CD14-positive monocyte (primary cell): ENCODE results near the gene STXBP4. TPM values are rescaled to one million over a fixed set of nuclear protein-coding genes. Genes with fewer than 3 reads are reported as not detected.

ENCODE experiments used
- DNase-seq, 3 donors: peaks; one replicate each; pipeline ENCODE4 v3.0.0-alpha.2; 2011 to 2022
- H2AFZ ChIP-seq: 2 replicates; pipeline ENCODE4 v1.6.0; 2012; ENCODE audit warnings: mild to moderate bottlenecking, low read depth, low read length, inconsistent platforms; ENCODE audit not compliant: insufficient read depth, poor library complexity, severe bottlenecking
- H3K27ac ChIP-seq, 2 donors: 1 replicate in 1 of 2; 2 replicates in 1 of 2; pipeline ENCODE4 v1.5.1; 2012 to 2013; ENCODE audit warnings: low read length in 2 of 2, control low read depth in 1 of 2, inconsistent platforms in 1 of 2, low read depth in 1 of 2, mild to moderate bottlenecking in 1 of 2
- H3K27me3 ChIP-seq, 2 donors: one replicate each; pipeline versions ENCODE4 v1.6.0 to v1.6.1; 2011 to 2013; ENCODE audit warnings: low read length in 2 of 2; ENCODE audit not compliant: control insufficient read depth in 2 of 2, insufficient read depth in 2 of 2
- H3K36me3 ChIP-seq, 2 donors: replicated peaks in 1 of 2; 1 replicate in 1 of 2; 2 replicates in 1 of 2; pipeline versions ENCODE4 v1.5.1 to v1.6.1; 2012 to 2013; ENCODE audit warnings: low read length in 2 of 2, control low read depth in 1 of 2, inconsistent platforms in 1 of 2, mild to moderate bottlenecking in 1 of 2; ENCODE audit not compliant: insufficient read depth in 2 of 2, control insufficient read depth in 1 of 2
- H3K4me1 ChIP-seq, 2 donors: 1 replicate in 1 of 2; 2 replicates in 1 of 2; pipeline versions ENCODE4 v1.5.1 to v1.6.1; 2012 to 2013; ENCODE audit warnings: low read length in 2 of 2, control low read depth in 1 of 2, inconsistent platforms in 1 of 2, mild to moderate bottlenecking in 1 of 2, moderate library complexity in 1 of 2; ENCODE audit not compliant: insufficient read depth in 2 of 2, control insufficient read depth in 1 of 2
- H3K4me2 ChIP-seq: replicated peaks from 2 replicates; pipeline ENCODE3; 2012; ENCODE audit warnings: low read length, moderate library complexity, mild to moderate bottlenecking; ENCODE audit not compliant: poor library complexity, severe bottlenecking; ENCODE audit errors: extremely low read depth
- H3K4me3 ChIP-seq, 3 experiments: fragments of 200-600 bp in 1 of 3; sonication (generic) in 1 of 3; replicated peaks in 1 of 3; 1 replicate in 2 of 3; 2 replicates in 1 of 3; pipeline ENCODE4 v1.5.1; 2011 to 2013; ENCODE audit warnings: low read length in 3 of 3, mild to moderate bottlenecking in 3 of 3, control low read depth in 2 of 3, low read depth in 2 of 3, inconsistent platforms in 1 of 3, moderate library complexity in 1 of 3
- H3K79me2 ChIP-seq: 2 replicates; pipeline ENCODE4 v1.6.0; 2012; ENCODE audit warnings: mild to moderate bottlenecking, control low read depth, inconsistent platforms, low read length, moderate library complexity; ENCODE audit not compliant: insufficient read depth
- H3K9ac ChIP-seq: 2 replicates; pipeline ENCODE4 v1.6.0; 2017; ENCODE audit warnings: low read length, mild to moderate bottlenecking; ENCODE audit not compliant: insufficient read depth, poor library complexity, severe bottlenecking
- H3K9me3 ChIP-seq, 2 donors: replicated peaks in 1 of 2; 1 replicate in 1 of 2; 2 replicates in 1 of 2; pipeline versions ENCODE4 v1.5.1 to v1.6.1; 2012 to 2013; ENCODE audit warnings: low read length in 2 of 2, control low read depth in 1 of 2; ENCODE audit not compliant: control insufficient read depth in 1 of 2, insufficient read depth in 1 of 2
- H4K20me1 ChIP-seq: 2 replicates; pipeline ENCODE4 v1.6.0; 2012; ENCODE audit warnings: mild to moderate bottlenecking, low read length, control low read depth, moderate library complexity; ENCODE audit not compliant: insufficient read depth
- H3K27ac Mint-ChIP-seq, 7 donors: one replicate each; pipeline ENCODE4 v1.8.0; 2020; ENCODE audit warnings: mild to moderate bottlenecking in 7 of 7, mixed read lengths in 7 of 7, moderate library complexity in 6 of 7, inconsistent platforms in 2 of 7
- H3K27me3 Mint-ChIP-seq, 3 donors: one replicate each; pipeline ENCODE4 v1.8.0; 2021 to 2022; ENCODE audit warnings: low read depth in 3 of 3, mild to moderate bottlenecking in 3 of 3, mixed read lengths in 3 of 3, moderate library complexity in 3 of 3, inconsistent platforms in 1 of 3
- H3K36me3 Mint-ChIP-seq, 2 donors: one replicate each; pipeline ENCODE4 v1.8.0; 2020; ENCODE audit warnings: mixed read lengths in 2 of 2, inconsistent platforms in 1 of 2, mild to moderate bottlenecking in 1 of 2
- H3K4me1 Mint-ChIP-seq: one replicate; pipeline ENCODE4 v1.8.0; 2020; ENCODE audit warnings: mild to moderate bottlenecking, mixed read lengths
- H3K4me3 Mint-ChIP-seq, 2 donors: one replicate each; pipeline ENCODE4 v1.8.0; 2020; ENCODE audit warnings: mild to moderate bottlenecking in 2 of 2, mixed read lengths in 2 of 2, moderate library complexity in 1 of 2
- H3K9me3 Mint-ChIP-seq, 7 donors: one replicate each; pipeline ENCODE4 v1.8.0; 2020 to 2022; ENCODE audit warnings: mixed read lengths in 7 of 7, mild to moderate bottlenecking in 6 of 7, moderate library complexity in 6 of 7, inconsistent platforms in 2 of 7
- CTCF ChIP-seq: fragments of 200-600 bp; IDR thresholded peaks from one replicate; pipeline ENCODE4 v1.8.0; 2022; ENCODE audit warnings: antibody characterized with exemption, mild to moderate bottlenecking
- WGBS: methylation state at CpG from one replicate; pipeline ENCODE4 v1.1.5; 2013; ENCODE audit warnings: missing lambda C conversion rate; ENCODE audit not compliant: insufficient coverage; 5-methylcytosine and 5-hydroxymethylcytosine counted together
- intact Hi-C, 2 donors: fragments of 100-400 bp; cut with micrococcal nuclease; formaldehyde crosslinking; loops; one replicate each; pipeline versions ENCODE4 v1.15.0 to v1.15.1; 2023
- polyA plus RNA-seq, 3 donors: library from polyadenylated mRNA; depleted of rRNA in 1 of 3; unstranded in 2 of 3; stranded (reverse) in 1 of 3; fragments of 300-500 nt in 2 of 3; fragments of >200 nt in 1 of 3; fragmentation: Illumina TruSeq in 2 of 3; gene quantifications; 1 replicate in 2 of 3; 2 replicates in 1 of 3; pipeline ENCODE4 v1.2.3, GENCODE V29; 2012 to 2021

STXBP4 gene
- polyA plus RNA-seq, 3 donors, result 0.27 to 1.8 (median 0.44) TPM

- Histone ChIP-seq H3K9ac (no peak overlapping the region), H3K79me2 (peaks cover 16% of the 10 kb centered on the region), H3K27ac (no peak overlapping the region), H3K9me3 (no peaks in the 10 kb centered on the region), H2AFZ (no peak overlapping the region), H4K20me1 (no peaks in the 10 kb centered on the region), H3K27me3 (no peaks in the 10 kb centered on the region), H3K4me3 (no peak overlapping the region), H3K4me1 (peaks cover 14 to 22% of the 10 kb centered on the region in 2 donors), H3K36me3 (no peaks in the 10 kb centered on the region), H3K4me2 (no peak overlapping the region)
- Mint-ChIP-seq H3K9me3 (no peaks in the 10 kb centered on the region), H3K36me3 (no peaks in the 10 kb centered on the region), H3K27me3 (peaks cover 0 to 1% (median 0%) of the 10 kb centered on the region in 3 donors), H3K4me1 (peaks cover 13% of the 10 kb centered on the region), H3K4me3 (no peak overlapping the region), H3K27ac (no peak overlapping the region)
- intact Hi-C loops, result no loop called here
- no peak for TF ChIP-seq CTCF
- DNase-seq, result no peak
These were observed 2.6 kb downstream of the STXBP4 start for GRCh38 chr17:54971147-54971546.

GRCh38 chr17:54971901-54972300, 3.3 kb downstream of the STXBP4 start:
- H2AFZ ChIP-seq, result no peak overlapping the region
- H3K36me3 ChIP-seq, result no peaks in the 10 kb centered on the region
- Mint-ChIP-seq H3K27me3 (peaks cover 0 to 1% (median 0%) of the 10 kb centered on the region in 3 donors), H3K4me1 (peaks cover 8% of the 10 kb centered on the region), H3K36me3 (no peaks in the 10 kb centered on the region), H3K4me3 (no peak overlapping the region), H3K9me3 (no peaks in the 10 kb centered on the region), H3K27ac (no peak overlapping the region)
- H3K4me3 ChIP-seq, result no peak overlapping the region
- intact Hi-C loops, result no loop called here
- WGBS, result 100% methylated on average over 2 of the region's 3 CpGs
- H3K9ac ChIP-seq, result no peak overlapping the region
- DNase-seq, result no peak
- TF ChIP-seq CTCF, result no peak
- H3K9me3 ChIP-seq, result no peaks in the 10 kb centered on the region
- no peaks in the 10 kb centered on the region for H3K27me3 ChIP-seq
- no peak overlapping the region for H3K4me2 ChIP-seq
- no peak overlapping the region for H3K27ac ChIP-seq
- peaks cover 14 to 22% of the 10 kb centered on the region in 2 donors for H3K4me1 ChIP-seq
- no peaks in the 10 kb centered on the region for H4K20me1 ChIP-seq
- H3K79me2 ChIP-seq, result peaks cover 12% of the 10 kb centered on the region
